Activated effector memory CD4-positive, alpha-beta T cell treated with Interleukin-2 at 50 U/mL for 16 hours (primary cell): ENCODE data around the gene LINC00305.

Experiments used
- DNase-seq: peaks from one replicate; pipeline ENCODE4 v3.0.0-alpha.2; 2020

LINC00305 gene

DNA sequence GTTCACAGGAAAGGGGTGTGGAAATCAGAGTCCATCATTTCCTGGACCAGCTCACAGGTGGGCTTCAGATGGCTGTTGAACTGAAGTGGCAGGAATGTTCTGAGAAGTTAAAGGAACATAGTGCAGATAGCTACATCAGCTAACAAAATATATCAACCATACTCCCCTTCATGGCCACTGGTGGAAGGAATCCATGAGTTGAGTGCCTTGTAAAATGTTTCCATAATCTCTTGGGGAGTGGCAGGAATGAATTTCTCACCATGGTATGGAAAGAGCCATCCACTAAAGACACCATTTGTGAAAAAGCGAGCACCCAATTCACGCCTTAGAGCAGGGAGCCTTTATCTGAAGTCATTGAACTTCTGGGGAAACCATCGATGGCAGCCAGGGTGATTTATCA, at the start of gene LINC00305:
Gene LINC00305, minus strand, starts transcription at position 101 of the 400 bp plus-strand sequence.
- DNase-seq: no peak

DNA sequence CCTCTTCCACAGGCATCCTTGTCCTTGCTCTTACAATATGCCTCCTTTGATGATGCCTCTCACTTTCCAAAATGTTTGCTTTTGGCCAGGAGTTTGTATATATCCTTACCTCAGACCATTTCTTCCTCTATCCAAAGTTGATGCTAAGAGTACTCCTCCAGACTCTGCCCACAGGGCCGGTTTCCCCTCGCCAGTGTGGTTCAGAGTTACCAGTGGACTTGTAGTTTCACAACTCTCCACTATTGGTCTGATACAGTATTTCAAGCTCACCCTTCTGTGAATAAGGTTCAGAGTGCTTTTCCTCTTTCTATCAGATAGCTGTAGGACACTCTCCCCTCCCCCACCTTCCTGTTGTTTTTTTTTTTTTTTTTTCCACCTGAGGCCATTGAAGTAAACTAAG, 42.2 kb upstream of the LINC00305 start:
- DNase-seq: no peak

DNA sequence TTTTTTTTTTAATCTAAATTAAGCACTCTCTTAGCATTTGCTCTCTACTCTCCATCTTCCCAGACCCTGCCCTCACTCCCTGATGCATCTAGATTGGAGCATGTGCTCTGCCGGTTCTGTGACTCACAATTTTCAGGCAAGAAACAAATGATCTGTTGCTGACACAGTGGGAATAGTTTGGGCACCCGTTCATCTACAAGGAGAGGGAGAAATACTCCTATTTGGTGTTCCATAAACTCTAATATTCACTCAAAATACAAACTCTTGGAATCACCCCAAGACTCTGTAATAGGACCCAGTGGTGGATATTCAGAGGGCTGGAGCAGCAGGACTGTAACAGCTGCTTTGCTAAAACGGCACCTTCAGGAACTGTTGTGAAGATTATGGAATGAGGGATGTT, 37.1 kb upstream of the LINC00305 start:
- DNase-seq: no peak

DNA sequence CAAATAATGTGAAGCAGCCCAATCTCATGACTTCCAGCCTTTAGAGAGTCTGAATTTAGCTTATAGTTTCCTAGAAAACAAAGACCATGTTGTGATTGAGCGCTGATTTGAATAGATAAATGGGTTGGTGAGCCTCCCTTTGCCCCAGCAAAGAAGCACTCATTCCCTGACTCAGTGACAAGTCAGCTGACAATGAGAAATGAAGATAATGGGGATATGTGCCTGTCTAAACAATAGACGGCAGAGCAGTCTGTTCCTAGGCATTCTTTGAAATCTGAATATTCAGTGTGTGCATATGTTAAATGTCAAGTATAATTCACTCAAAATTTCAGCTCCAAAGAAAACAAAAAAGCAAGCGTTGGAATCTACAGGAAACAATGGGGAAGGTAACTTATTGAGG, 34.8 kb upstream of the LINC00305 start:
- DNase-seq: no peak

DNA sequence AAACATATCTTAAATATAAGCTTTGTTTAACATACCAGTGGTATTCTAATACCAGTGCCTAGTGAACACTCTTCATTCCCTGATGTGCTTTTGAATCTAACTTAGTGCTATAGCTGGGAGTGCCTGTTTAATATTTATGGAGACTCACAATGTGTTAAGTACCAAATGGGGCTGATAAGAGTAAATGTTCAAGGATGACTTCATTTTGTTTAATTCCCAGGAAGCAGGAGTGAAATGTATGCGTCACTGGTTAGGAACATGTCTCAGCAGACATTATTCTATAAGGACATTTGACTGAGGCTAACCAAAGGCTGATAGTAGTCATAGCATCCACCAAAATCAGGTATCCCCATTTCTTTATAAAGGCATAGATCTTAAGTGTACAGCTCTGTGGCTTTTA, 31.7 kb upstream of the LINC00305 start:
- DNase-seq: no peak

DNA sequence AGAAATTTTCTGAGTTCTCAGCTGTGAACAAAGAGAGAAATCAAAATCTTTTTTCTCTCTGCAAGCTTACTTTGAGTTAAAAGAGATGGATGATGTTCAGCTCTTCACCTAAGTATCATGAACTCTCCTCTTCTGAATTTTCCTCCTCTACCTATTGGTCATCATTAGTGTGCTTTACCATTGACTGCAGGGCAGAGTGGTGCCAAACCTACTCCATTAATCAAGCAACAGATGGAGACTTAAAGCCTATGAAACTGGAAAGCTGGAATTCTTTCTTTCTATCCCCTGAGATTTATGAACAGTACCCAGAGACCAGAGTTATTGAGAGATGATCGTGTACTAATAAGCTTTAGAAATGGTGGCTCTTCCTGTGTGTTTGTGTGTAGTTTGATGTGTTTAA, 31.3 kb upstream of the LINC00305 start:
- DNase-seq: no peak

DNA sequence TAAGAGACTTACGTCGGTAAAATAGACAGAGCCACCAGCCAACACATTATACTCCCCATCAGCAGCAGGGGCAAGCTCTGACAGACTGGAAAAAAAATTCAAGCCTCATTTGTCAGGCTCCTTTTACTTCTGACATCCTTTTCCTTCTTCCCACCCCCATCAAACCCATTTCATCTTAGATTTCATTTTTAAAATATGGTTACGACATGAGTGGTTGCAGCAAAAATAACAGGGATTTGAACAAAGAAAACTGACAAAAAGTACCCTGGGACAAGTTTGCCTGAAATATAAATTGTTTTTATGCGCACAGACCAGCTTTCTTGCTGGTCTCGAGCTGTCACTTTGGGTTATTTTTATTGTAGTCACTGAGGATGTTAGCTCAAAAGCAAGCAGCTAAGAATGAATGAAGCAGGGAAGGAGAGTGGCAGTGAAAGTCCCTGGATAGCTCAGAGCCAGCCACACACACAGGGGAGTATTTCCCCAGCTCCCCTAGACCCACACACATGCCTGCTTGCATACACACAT, 30.7 kb upstream of the LINC00305 start:
- no peak for DNase-seq

DNA sequence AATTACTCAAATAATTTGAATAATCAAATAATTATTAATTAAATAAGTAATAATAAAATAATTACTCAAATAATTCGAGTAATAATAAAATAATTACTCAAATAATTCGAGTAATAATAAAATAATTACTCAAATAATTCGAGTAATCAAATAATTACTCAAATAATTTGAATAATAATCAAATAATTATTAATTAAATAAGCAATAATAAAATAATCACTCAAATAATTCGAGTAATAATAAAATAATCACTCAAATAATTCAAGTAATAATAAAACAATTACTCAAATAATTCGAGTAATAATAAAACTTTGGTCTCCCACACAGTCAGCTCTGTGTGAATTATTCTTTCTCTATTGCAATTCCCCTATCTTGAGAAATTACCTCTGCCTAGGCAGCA, 30.0 kb upstream of the LINC00305 start:
- no peak for DNase-seq

DNA sequence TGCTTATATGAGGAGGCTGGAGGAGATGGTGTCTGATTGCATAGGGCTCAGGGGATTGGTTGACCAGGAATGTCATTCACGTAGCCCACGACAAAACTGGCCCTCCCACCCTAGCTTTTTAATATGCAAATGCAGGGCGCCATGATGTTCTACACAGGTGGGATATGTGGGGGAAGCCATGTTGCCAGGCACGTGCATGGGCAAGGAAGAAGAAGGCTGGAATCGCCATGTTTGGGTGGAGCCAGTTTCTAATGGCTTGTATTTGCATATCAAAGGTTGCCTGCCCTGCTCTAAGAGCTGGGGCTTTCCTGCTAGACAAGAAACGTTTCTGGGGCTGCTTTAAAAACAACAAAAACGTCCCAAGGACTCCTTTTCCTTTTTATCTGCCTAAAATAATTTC, 26.5 kb upstream of the LINC00305 start:
- no peak for DNase-seq

DNA sequence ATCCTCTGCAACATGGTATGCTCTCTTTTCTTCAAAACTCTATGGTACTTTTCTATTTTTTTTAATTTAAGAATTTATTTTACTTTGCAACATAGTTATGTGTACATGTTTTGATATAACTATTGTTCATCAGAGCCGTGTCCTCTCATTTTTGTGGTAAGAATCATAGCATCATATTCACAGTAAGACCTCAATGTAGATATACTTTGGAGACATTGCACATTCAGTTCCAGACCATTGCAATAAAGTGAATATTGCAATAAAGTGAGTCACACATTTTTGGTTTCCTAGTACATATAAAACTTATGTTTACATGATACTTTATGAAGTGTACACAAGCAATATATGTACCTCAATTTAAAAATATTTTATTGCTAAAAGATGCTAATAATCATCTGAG, 22.7 kb upstream of the LINC00305 start:
- DNase-seq: no peak

DNA sequence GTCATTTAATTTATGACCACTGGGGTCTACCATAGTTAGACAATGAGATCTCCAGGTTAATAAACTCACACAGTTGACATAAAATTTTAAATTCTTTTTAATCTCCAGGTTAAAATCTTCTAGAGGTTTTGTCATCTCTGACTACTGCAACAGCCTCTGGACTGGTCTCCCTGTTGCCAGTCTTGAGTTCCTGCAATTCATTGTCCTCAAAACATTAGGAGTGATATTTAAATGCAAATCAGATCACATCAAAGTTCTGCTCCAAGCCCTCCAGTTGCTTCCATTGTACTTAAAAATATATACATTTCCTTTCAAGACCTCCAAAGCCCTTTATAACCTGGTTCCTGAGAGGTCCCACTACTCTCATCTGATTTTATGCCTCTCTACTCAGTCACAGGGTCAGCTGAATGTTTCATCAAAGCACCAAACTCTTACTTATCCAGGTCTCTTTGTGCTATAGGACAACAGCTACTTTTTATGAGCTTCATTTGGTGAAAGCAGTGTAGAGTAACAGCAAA, 18.6 kb upstream of the LINC00305 start:
- DNase-seq: no peak

DNA sequence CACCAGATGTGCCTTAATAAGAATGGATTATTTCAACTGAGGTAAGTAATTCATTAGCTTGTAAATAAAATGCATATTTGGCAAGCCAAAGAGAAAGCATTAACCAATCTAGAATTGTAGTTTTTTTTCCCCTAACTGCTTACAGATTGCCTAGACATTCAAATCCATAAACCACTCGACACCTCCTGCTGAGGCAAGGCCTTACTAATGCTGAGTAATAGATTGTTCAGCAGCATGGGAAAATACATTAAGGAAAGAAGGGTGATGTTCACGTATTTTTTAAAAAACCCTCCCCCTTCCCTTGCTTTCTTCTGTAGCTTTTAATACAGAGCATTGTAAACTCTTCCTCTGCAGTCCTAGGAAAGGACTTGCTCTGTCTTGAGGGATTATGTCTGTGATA, 17.0 kb upstream of the LINC00305 start:
- no peak for DNase-seq

DNA sequence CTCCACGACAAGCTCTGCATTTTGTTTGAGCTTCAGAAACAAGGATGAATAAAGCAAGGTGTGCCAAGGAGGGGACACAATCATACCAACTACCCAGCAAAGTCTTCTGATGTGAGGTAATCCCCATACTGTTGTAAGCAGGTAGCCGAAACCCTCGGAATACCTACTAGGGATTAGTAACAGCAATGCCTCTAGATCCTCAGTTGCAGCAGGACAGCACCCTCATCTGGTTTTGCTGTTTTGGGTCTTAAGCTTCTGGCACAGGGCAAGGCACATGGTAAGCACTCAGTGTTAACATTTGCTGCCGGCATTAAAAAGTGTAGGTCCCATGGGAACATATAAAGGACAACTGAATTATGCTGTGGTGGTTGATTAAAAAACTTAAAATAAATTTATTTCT, 16.0 kb upstream of the LINC00305 start:
- no peak for DNase-seq

DNA sequence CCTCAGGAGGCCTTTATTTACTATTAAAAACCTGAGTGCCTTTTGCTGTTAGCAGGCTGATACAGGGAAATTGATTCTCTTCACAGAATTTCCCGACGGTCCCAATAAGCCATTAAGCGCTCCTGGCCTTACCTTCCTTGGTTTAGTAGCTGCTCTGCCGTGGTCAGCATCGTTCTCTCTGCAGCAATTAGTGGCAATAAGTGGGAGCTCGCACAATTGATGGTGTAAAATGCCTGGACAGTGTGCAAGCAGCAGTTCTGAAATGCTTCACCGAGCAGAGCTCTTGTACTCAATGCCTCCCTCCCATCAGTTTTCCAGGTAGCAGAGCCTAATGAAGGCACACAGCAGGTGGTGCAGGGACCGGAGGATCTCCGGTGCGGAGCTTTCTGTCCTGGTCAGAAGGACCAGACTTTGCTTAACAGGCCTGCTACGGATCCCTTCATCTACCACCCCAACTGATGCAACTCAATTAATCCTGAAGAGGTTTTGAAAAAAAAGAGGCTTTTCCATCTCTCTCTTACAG, 1.1 kb upstream of the LINC00305 start:
- DNase-seq: no peak

DNA sequence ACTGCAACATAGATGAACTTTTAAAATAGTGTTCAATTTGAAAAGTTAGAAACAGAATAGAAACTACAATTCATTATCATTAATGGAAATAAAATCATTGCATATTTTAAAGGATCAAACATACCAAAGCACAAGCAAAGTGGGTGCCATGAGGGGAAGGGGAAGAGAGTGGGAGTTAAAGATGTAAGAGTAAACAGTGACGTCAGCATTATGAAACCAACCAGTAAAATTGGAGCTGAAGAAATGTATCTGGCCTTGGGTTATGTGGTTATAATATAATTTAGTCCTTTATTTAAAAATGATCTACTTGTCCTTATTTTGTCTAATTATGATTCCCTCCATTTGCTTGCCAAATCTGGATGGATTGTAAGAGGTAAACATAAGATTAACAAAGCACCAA, 6.0 kb downstream of the LINC00305 start:
- DNase-seq: no peak

DNA sequence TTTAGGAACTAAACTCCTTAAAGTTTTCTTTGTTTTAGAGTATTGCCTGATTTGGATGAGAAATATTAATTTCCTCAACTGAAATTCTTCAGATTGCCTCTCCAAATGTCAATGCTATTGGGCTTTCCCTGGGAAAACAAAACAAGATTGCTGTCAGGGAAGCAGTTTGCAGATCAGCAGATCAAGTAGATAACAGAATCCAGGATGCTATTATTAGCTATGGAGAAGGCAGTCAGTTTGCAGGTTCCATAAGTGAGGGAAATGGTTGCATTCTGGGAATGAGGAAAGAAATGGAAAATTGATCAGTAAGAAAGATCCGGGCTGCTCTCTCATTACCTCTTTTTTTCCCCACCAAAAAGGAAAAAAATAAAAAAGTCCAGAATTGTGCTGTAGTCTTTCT, 11.0 kb downstream of the LINC00305 start:
- no peak for DNase-seq

DNA sequence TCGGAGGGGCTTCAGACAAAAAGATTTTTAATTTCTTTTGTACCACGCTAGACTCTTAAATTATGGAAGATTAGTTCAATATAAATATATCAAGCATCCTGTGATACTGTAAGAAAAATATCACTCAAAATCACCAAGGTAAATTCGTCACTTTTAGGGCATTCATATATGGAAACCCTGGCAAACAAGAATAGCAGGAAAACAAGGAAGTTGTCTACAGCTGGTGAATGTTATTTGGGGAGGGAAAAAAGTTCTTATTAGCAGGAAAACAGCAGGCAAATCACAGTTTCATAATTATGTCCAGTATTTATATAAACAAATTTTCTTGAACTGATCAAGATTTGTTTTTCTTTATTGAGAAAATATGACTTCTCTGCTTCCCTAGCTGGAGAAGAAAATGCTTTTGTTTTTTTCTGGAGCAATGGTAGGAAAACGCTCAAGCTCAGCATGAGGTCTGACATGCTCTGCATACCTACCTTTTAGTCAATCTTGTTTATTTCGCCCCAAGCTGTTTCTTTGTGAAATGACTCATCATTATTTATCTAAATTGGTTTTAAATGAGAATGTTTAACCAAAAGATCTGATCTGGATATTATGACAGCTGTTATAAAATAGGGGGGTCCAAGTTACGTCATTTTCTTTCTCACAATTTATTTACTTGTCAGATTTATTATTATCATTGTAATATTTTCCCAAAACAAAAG, 14.7 kb downstream of the LINC00305 start:
- DNase-seq: no peak

DNA sequence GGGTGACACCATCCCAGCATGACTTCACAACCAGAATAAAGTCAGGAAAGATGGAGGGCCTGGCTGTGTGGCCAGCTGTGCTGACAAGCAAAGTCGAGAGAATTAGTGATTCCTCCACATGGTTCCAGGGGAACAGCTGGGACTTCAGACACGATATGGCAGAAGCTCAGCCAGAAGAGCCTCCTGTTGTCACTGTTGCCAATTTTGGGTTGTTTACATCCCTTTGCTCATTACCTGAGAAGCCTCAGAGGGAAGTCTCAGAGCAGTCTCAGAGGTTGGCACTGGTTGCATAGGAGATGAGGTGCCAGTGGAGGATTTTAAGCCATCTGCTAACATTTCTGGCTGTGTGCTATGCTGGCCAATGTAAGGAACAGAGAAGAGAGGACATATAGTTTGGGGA, 16.0 kb downstream of the LINC00305 start:
- no peak for DNase-seq

DNA sequence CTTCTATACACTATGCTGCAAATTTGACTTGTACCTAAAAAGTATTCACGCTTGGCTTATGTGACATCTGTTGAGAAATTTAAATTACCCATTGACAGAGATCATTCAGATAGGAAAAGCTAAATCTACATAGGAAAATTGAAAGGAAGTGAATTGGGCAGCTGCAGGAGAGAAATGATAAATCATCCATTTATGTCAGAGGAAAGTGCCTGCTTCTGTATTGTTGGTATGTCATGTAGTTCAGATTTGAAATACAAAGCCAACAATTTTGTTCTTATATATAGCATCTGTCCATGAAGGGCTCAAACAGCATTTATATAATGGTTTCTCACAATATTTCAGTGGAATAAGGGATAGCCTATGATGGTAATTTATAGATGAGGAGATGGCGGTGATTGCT, 17.6 kb downstream of the LINC00305 start:
- DNase-seq: no peak

DNA sequence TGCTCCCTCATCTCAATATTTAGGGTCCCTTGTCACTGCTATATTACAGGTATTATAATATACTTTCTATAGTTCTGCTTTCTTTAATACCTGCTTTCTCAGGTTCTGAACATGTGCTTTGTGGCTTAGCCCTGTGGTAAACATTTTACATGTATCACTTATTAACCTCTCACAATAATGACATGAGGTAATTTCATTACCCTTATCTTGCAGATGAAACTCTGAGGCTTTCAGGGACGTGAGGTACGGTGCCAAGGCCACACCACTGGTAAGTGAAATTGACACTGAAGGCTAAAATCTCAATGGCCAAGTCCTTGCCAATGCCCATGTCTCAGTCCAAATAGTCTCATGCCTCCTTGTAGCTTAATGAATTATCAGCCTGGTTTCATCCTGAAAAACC, 21.7 kb downstream of the LINC00305 start:
- no peak for DNase-seq

DNA sequence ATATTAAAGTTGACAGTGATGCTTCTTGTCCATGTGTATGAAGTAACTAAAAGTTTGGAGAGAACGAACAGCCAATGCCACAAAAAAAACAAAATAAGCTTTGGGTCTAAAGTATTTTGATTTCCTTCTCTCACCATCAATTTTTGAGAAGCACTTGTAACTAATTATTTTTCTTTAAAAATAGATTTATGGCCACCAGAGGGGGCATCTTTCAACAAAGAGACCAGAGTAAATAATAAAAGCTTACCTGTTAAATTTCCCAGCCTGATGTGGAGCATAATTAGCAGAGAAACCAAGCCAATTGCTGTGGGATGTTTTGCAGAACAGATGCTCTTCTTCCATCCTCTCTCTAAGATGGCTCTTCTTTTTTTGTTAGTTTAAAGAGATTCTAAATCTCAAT, 29.0 kb downstream of the LINC00305 start:
- no peak for DNase-seq

DNA sequence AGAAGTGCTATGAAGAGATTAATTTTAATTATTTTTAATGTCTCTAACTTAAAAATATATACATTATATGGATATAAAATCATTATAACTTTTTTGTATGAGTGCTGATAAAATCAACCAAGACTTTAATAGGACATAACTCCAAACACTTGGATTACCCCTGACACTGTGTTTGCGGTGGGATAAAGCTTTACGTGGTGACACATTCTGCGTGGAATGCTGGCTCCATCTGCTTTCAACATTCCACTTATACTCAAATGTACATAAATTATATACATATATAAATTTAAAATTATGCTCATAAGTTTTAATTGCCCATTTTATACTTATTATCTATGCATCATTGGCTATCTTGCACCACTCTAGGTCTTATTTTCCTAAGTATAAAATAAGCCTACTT, 30.5 kb downstream of the LINC00305 start:
- DNase-seq: no peak

DNA sequence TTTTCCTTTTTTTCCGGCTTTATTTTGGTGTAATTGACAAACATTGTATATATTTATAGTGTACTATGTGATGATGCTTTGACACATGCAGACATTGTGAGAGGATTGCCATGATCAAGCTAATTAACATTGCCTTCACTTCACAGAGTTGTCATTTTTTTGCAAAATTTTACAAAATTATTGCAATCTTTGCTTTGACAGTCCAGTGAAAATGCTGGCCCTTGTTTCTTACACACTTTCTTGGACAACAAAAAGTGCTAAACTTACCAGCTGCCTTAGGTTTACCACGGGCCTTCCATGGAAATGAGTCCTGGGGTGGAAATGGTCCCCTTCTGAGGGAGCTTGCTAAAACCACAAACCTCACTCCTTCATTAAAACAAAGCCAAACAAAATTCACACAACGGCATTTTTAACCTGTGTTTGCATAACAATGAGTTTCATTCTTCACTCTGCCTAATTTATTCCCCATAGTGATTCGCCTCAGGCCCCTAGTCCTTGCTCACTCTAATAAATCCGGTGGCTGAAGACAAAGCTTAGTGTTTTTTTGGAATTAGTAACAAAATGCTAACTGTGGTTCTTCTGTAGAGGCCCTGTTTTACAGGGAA, 32.2 kb downstream of the LINC00305 start:
- DNase-seq: no peak

DNA sequence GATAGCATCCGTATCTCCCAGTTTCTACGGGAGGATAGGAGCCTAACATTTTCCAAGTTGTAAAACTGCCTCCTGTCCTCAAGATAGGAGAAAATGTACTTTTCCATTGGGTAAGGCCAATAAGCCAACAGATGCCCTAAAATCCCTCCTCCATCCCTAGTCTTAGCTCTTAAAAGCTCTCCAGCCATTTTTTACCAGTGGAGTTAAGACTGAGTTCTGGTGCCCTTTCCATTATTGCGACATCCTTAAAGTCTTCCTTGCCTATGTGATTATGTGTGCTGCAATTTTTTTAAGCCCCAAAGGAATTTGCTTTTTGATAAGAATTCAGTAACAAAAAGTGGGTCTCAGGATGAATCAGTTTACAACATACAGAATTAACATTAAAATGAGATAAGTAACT, 33.0 kb downstream of the LINC00305 start:
- no peak for DNase-seq
